OCI-LY7 (cell line): ENCODE measurements around the gene ANGPT4.

Experiments
- EZH2phosphoT487 ChIP-seq: fragments of 200-600 bp; sonication (generic); IDR thresholded peaks from 2 replicates; pipeline ENCODE4 v1.6.1; 2018; ENCODE audit warnings: low read depth, borderline replicate concordance, mild to moderate bottlenecking, mixed run types, antibody characterized with exemption, low read length, moderate library complexity, mixed read lengths
- TF ChIP-seq, protein P1 (sequence below): fragments of 200-600 bp; sonication (generic); conservative IDR thresholded peaks from 2 replicates; pipeline ENCODE4 v1.5.1; 2014; ENCODE audit warnings: mild to moderate bottlenecking, antibody characterized with exemption, low read length, moderate library complexity, mixed read lengths

DNA sequence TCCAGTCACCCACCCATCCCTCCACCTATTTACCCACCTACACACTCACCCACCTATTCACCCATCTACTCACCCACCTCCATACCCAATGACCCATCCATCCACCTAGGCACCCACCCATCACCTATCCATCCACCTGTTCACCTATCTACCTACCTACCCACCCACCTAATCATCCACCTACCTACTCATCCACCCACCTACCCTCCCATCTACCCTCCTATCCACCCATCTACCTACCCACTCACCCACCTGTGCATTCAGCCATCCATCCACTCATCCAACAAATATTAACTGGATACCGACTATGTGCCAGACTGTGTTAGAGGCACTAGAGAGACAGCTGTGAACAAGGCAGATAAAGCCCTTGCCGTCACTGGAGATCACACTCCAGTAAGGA, 45.6 kb upstream of the ANGPT4 start:
- TF ChIP-seq, protein P1, sequence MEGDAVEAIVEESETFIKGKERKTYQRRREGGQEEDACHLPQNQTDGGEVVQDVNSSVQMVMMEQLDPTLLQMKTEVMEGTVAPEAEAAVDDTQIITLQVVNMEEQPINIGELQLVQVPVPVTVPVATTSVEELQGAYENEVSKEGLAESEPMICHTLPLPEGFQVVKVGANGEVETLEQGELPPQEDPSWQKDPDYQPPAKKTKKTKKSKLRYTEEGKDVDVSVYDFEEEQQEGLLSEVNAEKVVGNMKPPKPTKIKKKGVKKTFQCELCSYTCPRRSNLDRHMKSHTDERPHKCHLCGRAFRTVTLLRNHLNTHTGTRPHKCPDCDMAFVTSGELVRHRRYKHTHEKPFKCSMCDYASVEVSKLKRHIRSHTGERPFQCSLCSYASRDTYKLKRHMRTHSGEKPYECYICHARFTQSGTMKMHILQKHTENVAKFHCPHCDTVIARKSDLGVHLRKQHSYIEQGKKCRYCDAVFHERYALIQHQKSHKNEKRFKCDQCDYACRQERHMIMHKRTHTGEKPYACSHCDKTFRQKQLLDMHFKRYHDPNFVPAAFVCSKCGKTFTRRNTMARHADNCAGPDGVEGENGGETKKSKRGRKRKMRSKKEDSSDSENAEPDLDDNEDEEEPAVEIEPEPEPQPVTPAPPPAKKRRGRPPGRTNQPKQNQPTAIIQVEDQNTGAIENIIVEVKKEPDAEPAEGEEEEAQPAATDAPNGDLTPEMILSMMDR = no peak
- no peak for TF ChIP-seq EZH2phosphoT487
